ENCODE results near the gene CUL1. TPM values are rescaled to one million over a fixed set of nuclear protein-coding genes. Genes with fewer than 3 reads are reported as not detected.

CUL1 gene
- total and polyA plus RNA-seq, 2 experiments from 2014 or later, result 35.6 to 71.3 TPM

GRCh38 chr7:148712678-148713329 is 14.1 kb downstream of the CUL1 start:
- Histone ChIP-seq H3K9me2 (ENCODE audit: insufficient read depth) (no peaks in the 10 kb centered on the region), H3K4me3 (no peak overlapping the region), H3K4me1 (ENCODE audit: insufficient read depth) (peaks cover 48% of the 10 kb centered on the region), H3K27ac (ENCODE audit: low read depth) (no peak overlapping the region), H3K27me3 (ENCODE audit: insufficient read depth) (no peaks in the 10 kb centered on the region), H4K20me1 (replicated peaks; ENCODE audit: insufficient read depth) (peaks cover 54% of the 10 kb centered on the region), H3K36me3 (ENCODE audit: insufficient read depth) (no peaks in the 10 kb centered on the region), H2AFZ (no peak overlapping the region), H3F3A (replicated peaks; ENCODE audit: low read depth) (no peaks in the 10 kb centered on the region), H3K4me2 (no peak overlapping the region), H3K79me2 (replicated peaks; ENCODE audit: insufficient read depth) (peaks cover 100% of the 10 kb centered on the region)
- no peak overlapping the region for H3K4me3 Mint-ChIP-seq
- no peaks in the 10 kb centered on the region for H3K9me3 Mint-ChIP-seq
- H3K27ac Mint-ChIP-seq, result no peak overlapping the region
- ATAC-seq (no peak), DNase-seq (ENCODE audit: low spot score) (no peak)
- no peak for TF ChIP-seq STAT1 (IDR thresholded peaks at IDR 0.05; ENCODE audit: unreplicated experiment)
- no peak for TF ChIP-seq JUNB (IDR thresholded peaks at IDR 0.05; ENCODE audit: unreplicated experiment)
- no peak for TF ChIP-seq ZNF462 (CRISPR knock-in tag; IDR thresholded peaks at IDR 0.05)
- no peak for TF ChIP-seq ZNF331 (CRISPR knock-in tag; IDR thresholded peaks at IDR 0.05; ENCODE audit: low read depth)
- TF ChIP-seq, protein P1, sequence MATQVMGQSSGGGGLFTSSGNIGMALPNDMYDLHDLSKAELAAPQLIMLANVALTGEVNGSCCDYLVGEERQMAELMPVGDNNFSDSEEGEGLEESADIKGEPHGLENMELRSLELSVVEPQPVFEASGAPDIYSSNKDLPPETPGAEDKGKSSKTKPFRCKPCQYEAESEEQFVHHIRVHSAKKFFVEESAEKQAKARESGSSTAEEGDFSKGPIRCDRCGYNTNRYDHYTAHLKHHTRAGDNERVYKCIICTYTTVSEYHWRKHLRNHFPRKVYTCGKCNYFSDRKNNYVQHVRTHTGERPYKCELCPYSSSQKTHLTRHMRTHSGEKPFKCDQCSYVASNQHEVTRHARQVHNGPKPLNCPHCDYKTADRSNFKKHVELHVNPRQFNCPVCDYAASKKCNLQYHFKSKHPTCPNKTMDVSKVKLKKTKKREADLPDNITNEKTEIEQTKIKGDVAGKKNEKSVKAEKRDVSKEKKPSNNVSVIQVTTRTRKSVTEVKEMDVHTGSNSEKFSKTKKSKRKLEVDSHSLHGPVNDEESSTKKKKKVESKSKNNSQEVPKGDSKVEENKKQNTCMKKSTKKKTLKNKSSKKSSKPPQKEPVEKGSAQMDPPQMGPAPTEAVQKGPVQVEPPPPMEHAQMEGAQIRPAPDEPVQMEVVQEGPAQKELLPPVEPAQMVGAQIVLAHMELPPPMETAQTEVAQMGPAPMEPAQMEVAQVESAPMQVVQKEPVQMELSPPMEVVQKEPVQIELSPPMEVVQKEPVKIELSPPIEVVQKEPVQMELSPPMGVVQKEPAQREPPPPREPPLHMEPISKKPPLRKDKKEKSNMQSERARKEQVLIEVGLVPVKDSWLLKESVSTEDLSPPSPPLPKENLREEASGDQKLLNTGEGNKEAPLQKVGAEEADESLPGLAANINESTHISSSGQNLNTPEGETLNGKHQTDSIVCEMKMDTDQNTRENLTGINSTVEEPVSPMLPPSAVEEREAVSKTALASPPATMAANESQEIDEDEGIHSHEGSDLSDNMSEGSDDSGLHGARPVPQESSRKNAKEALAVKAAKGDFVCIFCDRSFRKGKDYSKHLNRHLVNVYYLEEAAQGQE (IDR thresholded peaks at IDR 0.05; ENCODE audit: unreplicated experiment), result no peak
- TF ChIP-seq, protein P2, sequence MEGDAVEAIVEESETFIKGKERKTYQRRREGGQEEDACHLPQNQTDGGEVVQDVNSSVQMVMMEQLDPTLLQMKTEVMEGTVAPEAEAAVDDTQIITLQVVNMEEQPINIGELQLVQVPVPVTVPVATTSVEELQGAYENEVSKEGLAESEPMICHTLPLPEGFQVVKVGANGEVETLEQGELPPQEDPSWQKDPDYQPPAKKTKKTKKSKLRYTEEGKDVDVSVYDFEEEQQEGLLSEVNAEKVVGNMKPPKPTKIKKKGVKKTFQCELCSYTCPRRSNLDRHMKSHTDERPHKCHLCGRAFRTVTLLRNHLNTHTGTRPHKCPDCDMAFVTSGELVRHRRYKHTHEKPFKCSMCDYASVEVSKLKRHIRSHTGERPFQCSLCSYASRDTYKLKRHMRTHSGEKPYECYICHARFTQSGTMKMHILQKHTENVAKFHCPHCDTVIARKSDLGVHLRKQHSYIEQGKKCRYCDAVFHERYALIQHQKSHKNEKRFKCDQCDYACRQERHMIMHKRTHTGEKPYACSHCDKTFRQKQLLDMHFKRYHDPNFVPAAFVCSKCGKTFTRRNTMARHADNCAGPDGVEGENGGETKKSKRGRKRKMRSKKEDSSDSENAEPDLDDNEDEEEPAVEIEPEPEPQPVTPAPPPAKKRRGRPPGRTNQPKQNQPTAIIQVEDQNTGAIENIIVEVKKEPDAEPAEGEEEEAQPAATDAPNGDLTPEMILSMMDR (conservative IDR thresholded peaks at IDR 0.05; ENCODE audit: low read depth in 2 of 2), result no peak
- peaks cover 53% of the 10 kb centered on the region for H3K4me1 Mint-ChIP-seq
- peaks cover 5% of the 10 kb centered on the region for H3K27me3 Mint-ChIP-seq (ENCODE audit: insufficient read depth, low read depth, poor library complexity)
- peaks cover 3% of the 10 kb centered on the region; the same call in 2 of the 3 replicates for H3K36me3 Mint-ChIP-seq (ENCODE audit: low read depth)
